ENCODE measurements around the gene COX19. TPM values are rescaled to one million over a fixed set of nuclear protein-coding genes. Genes with fewer than 3 reads are reported as not detected.
A peak's percentile ranks its signal among the peaks of the same experiment; 100 is the strongest.

Gene COX19
- total and polyA plus RNA-seq, 2 of the 13 experiments (the other 11 are each of a cell fraction or from before 2014, with no cell fraction given) = 11.5 to 21.7 TPM

DNA sequence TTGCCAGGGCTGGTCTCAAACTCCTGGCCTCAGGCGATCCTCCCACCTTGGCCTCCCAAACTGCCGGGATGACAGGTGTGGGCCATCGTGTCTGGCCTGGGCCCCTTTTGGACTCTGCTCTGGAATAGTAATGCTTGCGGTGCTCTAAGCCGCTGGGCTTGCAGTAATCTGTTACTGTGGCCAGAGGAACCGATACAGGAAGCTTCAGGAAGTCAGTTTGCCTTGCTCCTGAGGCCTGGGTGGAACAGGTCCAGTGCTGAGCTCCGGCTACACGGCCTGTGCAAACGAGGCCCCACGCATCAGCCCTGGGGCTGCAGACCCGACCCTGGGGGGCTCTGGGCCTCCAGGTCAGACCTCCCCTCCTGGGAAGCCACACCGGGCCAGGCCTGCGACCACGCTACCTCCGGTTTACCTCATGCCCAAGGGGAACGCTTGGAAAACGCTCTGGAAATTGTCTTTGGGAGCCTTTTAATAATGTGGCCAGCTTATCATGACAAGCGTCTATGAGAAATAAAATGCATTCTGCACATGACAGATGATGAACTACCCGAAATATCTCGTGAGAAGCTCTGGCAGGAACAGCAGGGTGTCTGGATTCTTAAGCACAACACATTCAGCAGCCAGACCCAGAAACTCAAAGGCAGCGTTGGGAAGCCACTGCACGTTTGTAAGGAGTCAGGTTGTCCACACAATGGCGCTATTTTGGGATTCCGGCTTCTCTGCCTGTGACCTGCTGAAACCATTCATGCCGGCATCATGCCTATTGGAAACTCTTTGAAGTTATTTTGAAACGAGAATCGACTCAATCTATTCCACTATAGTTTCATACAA, 10.7 kb downstream of the COX19 start (continued):
- TF ChIP-seq TP53 (CRISPR knock-in tag; conservative IDR thresholded peaks at IDR 0.05) = 0 out of 2 replicates have a peak, but pooled peaks have one; percentile 16
- no peak for TF ChIP-seq NBN (conservative IDR thresholded peaks at IDR 0.05)

DNA sequence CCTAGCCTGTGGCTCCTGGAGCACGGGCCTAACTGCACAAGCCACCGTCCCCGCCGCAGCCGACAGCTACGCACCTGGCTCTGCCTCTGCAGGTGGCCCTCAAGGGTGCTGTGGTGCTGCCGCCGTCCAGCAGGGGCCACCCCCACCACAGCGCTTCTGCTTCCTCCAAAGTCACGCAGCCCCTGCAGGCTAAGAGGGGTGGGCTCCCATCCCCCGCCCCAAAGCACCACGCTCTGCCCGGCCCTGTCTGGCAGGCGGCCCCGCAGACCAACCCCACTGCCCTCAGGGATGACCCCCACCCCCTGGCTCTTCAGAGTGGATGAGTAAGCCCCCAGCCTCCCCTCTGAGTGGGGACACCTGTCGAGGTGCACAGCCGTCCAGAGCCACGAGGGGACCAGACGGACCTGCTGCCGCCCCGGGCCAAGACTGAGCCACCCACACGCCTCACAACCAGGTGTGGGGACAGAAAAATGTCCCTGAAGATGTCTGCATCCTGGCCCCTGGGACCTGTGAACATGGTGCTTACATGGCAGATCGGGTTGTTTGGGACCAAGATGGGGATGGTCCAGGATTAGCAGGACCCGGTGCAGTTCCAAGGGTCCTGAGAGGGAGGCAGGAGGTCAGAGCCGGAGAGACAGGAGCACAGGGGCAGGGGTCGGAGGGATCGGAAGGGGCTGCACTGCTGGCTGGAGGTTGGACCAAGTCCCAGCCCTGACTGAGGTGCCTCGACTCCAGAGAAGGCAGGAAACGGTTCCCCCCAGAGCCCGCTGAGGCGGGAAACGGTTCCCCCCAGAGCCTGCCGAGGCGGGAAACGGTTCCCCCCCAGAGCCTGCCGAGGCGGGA, 11.9 kb downstream of the COX19 start:
- Histone ChIP-seq H4K20me1 (ENCODE audit: insufficient read depth, low read length) (peaks cover 13% of the 10 kb centered on the region; the same call in 1 of the 2 replicates), H3K4me1 (ENCODE audit: insufficient read depth, low read length) (peaks cover 67% of the 10 kb centered on the region), H3K79me2 (ENCODE audit: insufficient read depth, low read length) (no peaks in the 10 kb centered on the region), H3K9me3 (ENCODE audit: low read length) (no peaks in the 10 kb centered on the region), H3K36me3 (replicated peaks in 1 of 2; ENCODE audit: control insufficient read depth in 1 of 2, insufficient read depth in 2 of 2, low read length in 2 of 2) (peaks cover 8 to 20% of the 10 kb centered on the region in 2 experiments), H3K27me3 (ENCODE audit: control insufficient read depth in 1 of 2, insufficient read depth in 2 of 2, low read length in 2 of 2) (no peaks in the 10 kb centered on the region), H3K4me3 (replicated peaks in 1 of 3; ENCODE audit: insufficient read depth in 1 of 3, low read depth in 2 of 3, low read length in 3 of 3) (peak overlapping the region; percentile 44 to 72 (median 48); a peak in 5 of 6 replicates), H2AFZ (ENCODE audit: low read length) (no peak overlapping the region), H3K9ac (ENCODE audit: insufficient read depth, low read depth, low read length) (peak overlapping the region; percentile 67), H3K4me2 (ENCODE audit: low read depth, low read length) (peak overlapping the region; percentile 86), H3K27ac (ENCODE audit: extremely low read length, insufficient read depth, low read length) (peak overlapping the region; percentile 3)
- in situ Hi-C loops (cut with HindIII; ENCODE audit: extremely low pct_ligation_motif_present, low pct_unique_long_range_greater_than_20kb) = no loop called here
- ChIA-PET POLR2A (interaction anchor here (1.0 to 4.5 kb wide), 5 partner anchors 9 to 22 kb away, joined by 3 to 48 read pairs (median 9); partner anchors contain the start of gene CYP2W1), CTCF (ENCODE audit: low intra/inter-chr PET ratio, low total read pairs) (interaction anchor here (2.4 kb wide), 1 partner anchor 29 kb away, joined by 14 read pairs; no protein-coding TSS in a partner anchor)
- FAIRE-seq = no peak
- 6% methylated on average over 7 of the region's 37 CpGs for WGBS (ENCODE audit: low lambda C conversion rate)
- BruUV-seq (replicated peaks) = no TSS peak
- DNase-seq (ENCODE audit: low spot score) = no peak
- ATAC-seq = peak; percentile 79
- intact Hi-C loops (cut with micrococcal nuclease; ENCODE audit: unreplicated experiment) = no loop called here
- TF ChIP-seq, protein P1, sequence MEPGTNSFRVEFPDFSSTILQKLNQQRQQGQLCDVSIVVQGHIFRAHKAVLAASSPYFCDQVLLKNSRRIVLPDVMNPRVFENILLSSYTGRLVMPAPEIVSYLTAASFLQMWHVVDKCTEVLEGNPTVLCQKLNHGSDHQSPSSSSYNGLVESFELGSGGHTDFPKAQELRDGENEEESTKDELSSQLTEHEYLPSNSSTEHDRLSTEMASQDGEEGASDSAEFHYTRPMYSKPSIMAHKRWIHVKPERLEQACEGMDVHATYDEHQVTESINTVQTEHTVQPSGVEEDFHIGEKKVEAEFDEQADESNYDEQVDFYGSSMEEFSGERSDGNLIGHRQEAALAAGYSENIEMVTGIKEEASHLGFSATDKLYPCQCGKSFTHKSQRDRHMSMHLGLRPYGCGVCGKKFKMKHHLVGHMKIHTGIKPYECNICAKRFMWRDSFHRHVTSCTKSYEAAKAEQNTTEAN (CRISPR knock-in tag; conservative IDR thresholded peaks at IDR 0.05) = no peak
- no peak for TF ChIP-seq CAMTA2 (CRISPR knock-in tag; IDR thresholded peaks at IDR 0.05; ENCODE audit: borderline replicate concordance)
- TF ChIP-seq TMF1 (CRISPR knock-in tag; IDR thresholded peaks at IDR 0.05; ENCODE audit: low read depth) = no peak
- TF ChIP-seq RBM39 (IDR thresholded peaks at IDR 0.05; ENCODE audit: low read depth, low read length, poor library complexity, severe bottlenecking) = no peak
- TF ChIP-seq MEIS1 (CRISPR knock-in tag; IDR thresholded peaks at IDR 0.05; ENCODE audit: borderline replicate concordance) = no peak
- no peak for TF ChIP-seq ZNF850 (CRISPR knock-in tag; conservative IDR thresholded peaks at IDR 0.05)
- TF ChIP-seq, protein P2, sequence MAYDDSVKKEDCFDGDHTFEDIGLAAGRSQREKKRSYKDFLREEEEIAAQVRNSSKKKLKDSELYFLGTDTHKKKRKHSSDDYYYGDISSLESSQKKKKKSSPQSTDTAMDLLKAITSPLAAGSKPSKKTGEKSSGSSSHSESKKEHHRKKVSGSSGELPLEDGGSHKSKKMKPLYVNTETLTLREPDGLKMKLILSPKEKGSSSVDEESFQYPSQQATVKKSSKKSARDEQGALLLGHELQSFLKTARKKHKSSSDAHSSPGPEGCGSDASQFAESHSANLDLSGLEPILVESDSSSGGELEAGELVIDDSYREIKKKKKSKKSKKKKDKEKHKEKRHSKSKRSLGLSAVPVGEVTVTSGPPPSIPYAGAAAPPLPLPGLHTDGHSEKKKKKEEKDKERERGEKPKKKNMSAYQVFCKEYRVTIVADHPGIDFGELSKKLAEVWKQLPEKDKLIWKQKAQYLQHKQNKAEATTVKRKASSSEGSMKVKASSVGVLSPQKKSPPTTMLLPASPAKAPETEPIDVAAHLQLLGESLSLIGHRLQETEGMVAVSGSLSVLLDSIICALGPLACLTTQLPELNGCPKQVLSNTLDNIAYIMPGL (CRISPR knock-in tag; IDR thresholded peaks at IDR 0.05; ENCODE audit: borderline replicate concordance in 1 of 2, low read depth in 1 of 2) = peak; percentile 13 to 65; a peak in 2 of 4 replicates
- TF ChIP-seq NR2F6 (IDR thresholded peaks at IDR 0.05) = no peak
- TF ChIP-seq NR2F6 (CRISPR knock-in tag; IDR thresholded peaks at IDR 0.05) = no peak; the same call in 1 of the 2 replicates
- no peak for TF ChIP-seq ELF4 (CRISPR knock-in tag; IDR thresholded peaks at IDR 0.05; ENCODE audit: borderline replicate concordance)
- TF ChIP-seq TCF12 (IDR thresholded peaks at IDR 0.05) = no peak
- TF ChIP-seq TCF12 (CRISPR knock-in tag; IDR thresholded peaks at IDR 0.05) = 0 out of 2 replicates have a peak, but pooled peaks have one; percentile 28
- TF ChIP-seq ZFP1 (CRISPR knock-in tag; IDR thresholded peaks at IDR 0.05) = no peak
- no peak for TF ChIP-seq ELF1 (CRISPR knock-in tag; IDR thresholded peaks at IDR 0.05)
- TF ChIP-seq ZNF660 (CRISPR knock-in tag; IDR thresholded peaks at IDR 0.05; ENCODE audit: borderline replicate concordance, low read depth) = no peak
- TF ChIP-seq JARID2 (CRISPR knock-in tag; IDR thresholded peaks at IDR 0.05; ENCODE audit: insufficient replicate concordance) = no peak
